ENCODE measurements around the gene MLH1.
"Not testable (repeated sequence)": the region's sequence is repeated elsewhere in the genome, so short reads cannot be mapped to it uniquely, and the experiment has no call there.

MLH1 gene

GRCh38 chr3:37039161-37039846 lies 46.0 kb downstream of the MLH1 start:
- H3K27me3 ChIP-seq (ENCODE audit: control insufficient read depth, insufficient read depth, low read length): no peaks in the 10 kb centered on the region
- H3K9me3 ChIP-seq (ENCODE audit: control insufficient read depth, insufficient read depth, low read depth, low read length): peaks cover 9% of the 10 kb centered on the region; the same call in 1 of the 2 replicates
- H3K9ac ChIP-seq (ENCODE audit: low read length): no peak overlapping the region
- no peak overlapping the region for H3K27ac ChIP-seq (ENCODE audit: low read depth, low read length)
- H3K36me3 ChIP-seq (ENCODE audit: control insufficient read depth, insufficient read depth, low read length): peaks cover 75% of the 10 kb centered on the region
- no peaks in the 10 kb centered on the region for H3K4me1 ChIP-seq (ENCODE audit: control insufficient read depth, insufficient read depth, low read length)
- H3K4me3 ChIP-seq (ENCODE audit: low read depth, low read length): no peak overlapping the region

GRCh38 chr3:37040231-37040630 lies 46.9 kb downstream of the MLH1 start:
- Histone ChIP-seq H3K36me3 (ENCODE audit: control insufficient read depth, insufficient read depth, low read length) (peaks cover 67% of the 10 kb centered on the region), H3K27me3 (ENCODE audit: control insufficient read depth, insufficient read depth, low read length) (no peaks in the 10 kb centered on the region), H3K9me3 (ENCODE audit: control insufficient read depth, insufficient read depth, low read depth, low read length) (peaks cover 7% of the 10 kb centered on the region; the same call in 1 of the 2 replicates), H3K4me1 (ENCODE audit: control insufficient read depth, insufficient read depth, low read length) (no peaks in the 10 kb centered on the region), H3K9ac (ENCODE audit: low read length) (no peak overlapping the region), H3K4me3 (ENCODE audit: low read depth, low read length) (no peak overlapping the region), H3K27ac (ENCODE audit: low read depth, low read length) (no peak overlapping the region)

- Histone ChIP-seq H3K36me3 (ENCODE audit: control insufficient read depth, insufficient read depth, low read length) (peaks cover 58% of the 10 kb centered on the region), H3K9ac (ENCODE audit: low read length) (no peak overlapping the region), H3K9me3 (ENCODE audit: control insufficient read depth, insufficient read depth, low read depth, low read length) (no peaks in the 10 kb centered on the region; the same call in 1 of the 2 replicates), H3K4me1 (ENCODE audit: control insufficient read depth, insufficient read depth, low read length) (no peaks in the 10 kb centered on the region), H3K27ac (ENCODE audit: low read depth, low read length) (no peak overlapping the region), H3K4me3 (ENCODE audit: low read depth, low read length) (no peak overlapping the region), H3K27me3 (ENCODE audit: control insufficient read depth, insufficient read depth, low read length) (no peaks in the 10 kb centered on the region)
These were observed 48.4 kb downstream of the MLH1 start for GRCh38 chr3:37041546-37042195.

- not testable (repeated sequence) for H3K4me3 ChIP-seq (ENCODE audit: low read depth, low read length); H3K27me3 ChIP-seq (ENCODE audit: control insufficient read depth, insufficient read depth, low read length); H3K4me1 ChIP-seq (ENCODE audit: control insufficient read depth, insufficient read depth, low read length); H3K9ac ChIP-seq (ENCODE audit: low read length); H3K27ac ChIP-seq (ENCODE audit: low read depth, low read length); H3K9me3 ChIP-seq (ENCODE audit: control insufficient read depth, insufficient read depth, low read depth, low read length)
- peaks cover 58% of the 10 kb centered on the region for H3K36me3 ChIP-seq (ENCODE audit: control insufficient read depth, insufficient read depth, low read length)
These were observed 49.4 kb downstream of the MLH1 start for GRCh38 chr3:37042712-37043111.

GRCh38 chr3:37050282-37050681 lies 57.0 kb downstream of the MLH1 start:
- no peak overlapping the region for H3K4me3 ChIP-seq (ENCODE audit: low read depth, low read length)
- peaks cover 81% of the 10 kb centered on the region for H3K36me3 ChIP-seq (ENCODE audit: control insufficient read depth, insufficient read depth, low read length)
- no peak overlapping the region for H3K27ac ChIP-seq (ENCODE audit: low read depth, low read length)
- H3K4me1 ChIP-seq (ENCODE audit: control insufficient read depth, insufficient read depth, low read length): no peaks in the 10 kb centered on the region
- no peak overlapping the region for H3K9ac ChIP-seq (ENCODE audit: low read length)
- no peaks in the 10 kb centered on the region for H3K9me3 ChIP-seq (ENCODE audit: control insufficient read depth, insufficient read depth, low read depth, low read length)
- H3K27me3 ChIP-seq (ENCODE audit: control insufficient read depth, insufficient read depth, low read length): no peaks in the 10 kb centered on the region

GRCh38 chr3:37052860-37053259 lies 59.5 kb downstream of the MLH1 start:
- Histone ChIP-seq H3K9ac (ENCODE audit: low read length) (no peak overlapping the region), H3K27ac (ENCODE audit: low read depth, low read length) (no peak overlapping the region), H3K36me3 (ENCODE audit: control insufficient read depth, insufficient read depth, low read length) (peaks cover 81% of the 10 kb centered on the region), H3K4me3 (ENCODE audit: low read depth, low read length) (no peak overlapping the region), H3K27me3 (ENCODE audit: control insufficient read depth, insufficient read depth, low read length) (no peaks in the 10 kb centered on the region), H3K9me3 (ENCODE audit: control insufficient read depth, insufficient read depth, low read depth, low read length) (no peaks in the 10 kb centered on the region), H3K4me1 (ENCODE audit: control insufficient read depth, insufficient read depth, low read length) (no peaks in the 10 kb centered on the region)

GRCh38 chr3:37053337-37053736 lies 60.0 kb downstream of the MLH1 start:
- H3K9me3 ChIP-seq (ENCODE audit: control insufficient read depth, insufficient read depth, low read depth, low read length): no peaks in the 10 kb centered on the region
- peaks cover 81% of the 10 kb centered on the region for H3K36me3 ChIP-seq (ENCODE audit: control insufficient read depth, insufficient read depth, low read length)
- H3K4me3 ChIP-seq (ENCODE audit: low read depth, low read length): no peak overlapping the region
- no peaks in the 10 kb centered on the region for H3K27me3 ChIP-seq (ENCODE audit: control insufficient read depth, insufficient read depth, low read length)
- no peaks in the 10 kb centered on the region for H3K4me1 ChIP-seq (ENCODE audit: control insufficient read depth, insufficient read depth, low read length)
- H3K9ac ChIP-seq (ENCODE audit: low read length): no peak overlapping the region
- no peak overlapping the region for H3K27ac ChIP-seq (ENCODE audit: low read depth, low read length)

- H3K9me3 ChIP-seq (ENCODE audit: control insufficient read depth, insufficient read depth, low read depth, low read length): no peaks in the 10 kb centered on the region
- no peaks in the 10 kb centered on the region for H3K27me3 ChIP-seq (ENCODE audit: control insufficient read depth, insufficient read depth, low read length)
- peaks cover 81% of the 10 kb centered on the region for H3K36me3 ChIP-seq (ENCODE audit: control insufficient read depth, insufficient read depth, low read length)
- H3K27ac ChIP-seq (ENCODE audit: low read depth, low read length): no peak overlapping the region
- H3K4me1 ChIP-seq (ENCODE audit: control insufficient read depth, insufficient read depth, low read length): no peaks in the 10 kb centered on the region
- H3K9ac ChIP-seq (ENCODE audit: low read length): no peak overlapping the region
- no peak overlapping the region for H3K4me3 ChIP-seq (ENCODE audit: low read depth, low read length)
These were observed 60.4 kb downstream of the MLH1 start for GRCh38 chr3:37053753-37054152.

- H3K27ac ChIP-seq (ENCODE audit: low read depth, low read length): no peak overlapping the region
- H3K36me3 ChIP-seq (ENCODE audit: control insufficient read depth, insufficient read depth, low read length): peaks cover 78% of the 10 kb centered on the region
- no peaks in the 10 kb centered on the region for H3K27me3 ChIP-seq (ENCODE audit: control insufficient read depth, insufficient read depth, low read length)
- no peaks in the 10 kb centered on the region for H3K9me3 ChIP-seq (ENCODE audit: control insufficient read depth, insufficient read depth, low read depth, low read length)
- H3K9ac ChIP-seq (ENCODE audit: low read length): no peak overlapping the region
- no peaks in the 10 kb centered on the region for H3K4me1 ChIP-seq (ENCODE audit: control insufficient read depth, insufficient read depth, low read length)
- no peak overlapping the region for H3K4me3 ChIP-seq (ENCODE audit: low read depth, low read length)
These were observed 61.1 kb downstream of the MLH1 start for GRCh38 chr3:37054370-37054769.

- H3K27ac ChIP-seq (ENCODE audit: low read depth, low read length); H3K9me3 ChIP-seq (ENCODE audit: control insufficient read depth, insufficient read depth, low read depth, low read length); H3K9ac ChIP-seq (ENCODE audit: low read length); H3K4me1 ChIP-seq (ENCODE audit: control insufficient read depth, insufficient read depth, low read length); H3K4me3 ChIP-seq (ENCODE audit: low read depth, low read length); H3K27me3 ChIP-seq (ENCODE audit: control insufficient read depth, insufficient read depth, low read length): not testable (repeated sequence)
- H3K36me3 ChIP-seq (ENCODE audit: control insufficient read depth, insufficient read depth, low read length): peaks cover 71% of the 10 kb centered on the region
These were observed 61.8 kb downstream of the MLH1 start for GRCh38 chr3:37055077-37055476.

- Histone ChIP-seq H3K27ac (ENCODE audit: low read depth, low read length) (no peak overlapping the region), H3K9ac (ENCODE audit: low read length) (no peak overlapping the region), H3K4me1 (ENCODE audit: control insufficient read depth, insufficient read depth, low read length) (no peaks in the 10 kb centered on the region), H3K36me3 (ENCODE audit: control insufficient read depth, insufficient read depth, low read length) (peaks cover 65% of the 10 kb centered on the region), H3K9me3 (ENCODE audit: control insufficient read depth, insufficient read depth, low read depth, low read length) (no peaks in the 10 kb centered on the region), H3K27me3 (ENCODE audit: control insufficient read depth, insufficient read depth, low read length) (no peaks in the 10 kb centered on the region), H3K4me3 (ENCODE audit: low read depth, low read length) (no peak overlapping the region)
These were observed 63.5 kb downstream of the MLH1 start for GRCh38 chr3:37056826-37057225.
